ENCODE data around the gene NAALAD2.

NAALAD2 gene

GRCh38 chr11:90187839-90188238, 53.4 kb downstream of the NAALAD2 start:
- TF ChIP-seq GATA3 (IDR thresholded peaks at IDR 0.05; ENCODE audit: low read depth, low read length) (no peak), GATA2 (IDR thresholded peaks at IDR 0.05; ENCODE audit: low read depth, low read length) (no peak)

GRCh38 chr11:90189011-90189410, 54.5 kb downstream of the NAALAD2 start:
- TF ChIP-seq GATA3 (IDR thresholded peaks at IDR 0.05; ENCODE audit: low read depth, low read length) (no peak), GATA2 (IDR thresholded peaks at IDR 0.05; ENCODE audit: low read depth, low read length) (no peak)

- no peak for TF ChIP-seq GATA3 (IDR thresholded peaks at IDR 0.05; ENCODE audit: low read depth, low read length)
- no peak for TF ChIP-seq GATA2 (IDR thresholded peaks at IDR 0.05; ENCODE audit: low read depth, low read length)
Observed at GRCh38 chr11:90192869-90193582, 58.6 kb downstream of the NAALAD2 start.

GRCh38 chr11:90197377-90197776, 62.9 kb downstream of the NAALAD2 start:
- TF ChIP-seq GATA2 (IDR thresholded peaks at IDR 0.05; ENCODE audit: low read depth, low read length) (no peak), GATA3 (IDR thresholded peaks at IDR 0.05; ENCODE audit: low read depth, low read length) (no peak)

- TF ChIP-seq GATA2 (IDR thresholded peaks at IDR 0.05; ENCODE audit: low read depth, low read length) (no peak), GATA3 (IDR thresholded peaks at IDR 0.05; ENCODE audit: low read depth, low read length) (no peak)
Observed at GRCh38 chr11:90202342-90202741, 67.9 kb downstream of the NAALAD2 start.

- TF ChIP-seq GATA2 (IDR thresholded peaks at IDR 0.05; ENCODE audit: low read depth, low read length) (no peak), GATA3 (IDR thresholded peaks at IDR 0.05; ENCODE audit: low read depth, low read length) (no peak)
Observed at GRCh38 chr11:90204407-90204806, 69.9 kb downstream of the NAALAD2 start.

- TF ChIP-seq GATA3 (IDR thresholded peaks at IDR 0.05; ENCODE audit: low read depth, low read length) (no peak), GATA2 (IDR thresholded peaks at IDR 0.05; ENCODE audit: low read depth, low read length) (no peak)
Observed at GRCh38 chr11:90204832-90205646, 70.6 kb downstream of the NAALAD2 start.

GRCh38 chr11:90208857-90209256, 74.4 kb downstream of the NAALAD2 start:
- no peak for TF ChIP-seq GATA2 (IDR thresholded peaks at IDR 0.05; ENCODE audit: low read depth, low read length)
- no peak for TF ChIP-seq GATA3 (IDR thresholded peaks at IDR 0.05; ENCODE audit: low read depth, low read length)

- TF ChIP-seq GATA3 (IDR thresholded peaks at IDR 0.05; ENCODE audit: low read depth, low read length) (no peak), GATA2 (IDR thresholded peaks at IDR 0.05; ENCODE audit: low read depth, low read length) (no peak)
Observed at GRCh38 chr11:90213322-90213721, 78.9 kb downstream of the NAALAD2 start.

GRCh38 chr11:90216611-90217010, 82.1 kb downstream of the NAALAD2 start:
- TF ChIP-seq GATA2 (IDR thresholded peaks at IDR 0.05; ENCODE audit: low read depth, low read length) (no peak), GATA3 (IDR thresholded peaks at IDR 0.05; ENCODE audit: low read depth, low read length) (no peak)

GRCh38 chr11:90218606-90219005, 84.1 kb downstream of the NAALAD2 start:
- TF ChIP-seq GATA2 (IDR thresholded peaks at IDR 0.05; ENCODE audit: low read depth, low read length) = no peak
- no peak for TF ChIP-seq GATA3 (IDR thresholded peaks at IDR 0.05; ENCODE audit: low read depth, low read length)

- TF ChIP-seq GATA2 (IDR thresholded peaks at IDR 0.05; ENCODE audit: low read depth, low read length) (no peak), GATA3 (IDR thresholded peaks at IDR 0.05; ENCODE audit: low read depth, low read length) (no peak)
Observed at GRCh38 chr11:90219438-90219837, 85.0 kb downstream of the NAALAD2 start.

- TF ChIP-seq GATA2 (IDR thresholded peaks at IDR 0.05; ENCODE audit: low read depth, low read length) = no peak
Observed at GRCh38 chr11:90220391-90220790, 85.9 kb downstream of the NAALAD2 start.

- TF ChIP-seq GATA2 (IDR thresholded peaks at IDR 0.05; ENCODE audit: low read depth, low read length) = no peak
- TF ChIP-seq GATA3 (IDR thresholded peaks at IDR 0.05; ENCODE audit: low read depth, low read length) = no peak
Observed at GRCh38 chr11:90221803-90222458, 87.5 kb downstream of the NAALAD2 start.

All from SH-SY5Y (cell line).